Epithelial cell of esophagus (primary cell): ENCODE data around the gene CEP63.
"Not testable (repeated sequence)": the region's sequence is repeated elsewhere in the genome, so short reads cannot be mapped to it uniquely, and the experiment has no call there.

Experiments
- DNase-seq: peaks from one replicate; pipeline ENCODE4 v3.0.0; 2010; ENCODE audit warnings: low read depth
- H3K4me3 ChIP-seq: 2 replicates; pipeline ENCODE4 v1.5.1; 2011; ENCODE audit warnings: mild to moderate bottlenecking, low read length, control low read depth
- TF ChIP-seq, protein P1 (sequence below): IDR thresholded peaks from 2 replicates; pipeline ENCODE4 v1.5.1; 2011; ENCODE audit warnings: low read depth, mild to moderate bottlenecking, low read length, control low read depth, inconsistent platforms; ENCODE audit not compliant: insufficient read depth; ENCODE audit errors: missing control alignments

The CEP63 gene

GRCh38 chr3:134552784-134553183 lies 66.9 kb downstream of the CEP63 start:
- no peak overlapping the region for H3K4me3 ChIP-seq
- TF ChIP-seq, protein P1, sequence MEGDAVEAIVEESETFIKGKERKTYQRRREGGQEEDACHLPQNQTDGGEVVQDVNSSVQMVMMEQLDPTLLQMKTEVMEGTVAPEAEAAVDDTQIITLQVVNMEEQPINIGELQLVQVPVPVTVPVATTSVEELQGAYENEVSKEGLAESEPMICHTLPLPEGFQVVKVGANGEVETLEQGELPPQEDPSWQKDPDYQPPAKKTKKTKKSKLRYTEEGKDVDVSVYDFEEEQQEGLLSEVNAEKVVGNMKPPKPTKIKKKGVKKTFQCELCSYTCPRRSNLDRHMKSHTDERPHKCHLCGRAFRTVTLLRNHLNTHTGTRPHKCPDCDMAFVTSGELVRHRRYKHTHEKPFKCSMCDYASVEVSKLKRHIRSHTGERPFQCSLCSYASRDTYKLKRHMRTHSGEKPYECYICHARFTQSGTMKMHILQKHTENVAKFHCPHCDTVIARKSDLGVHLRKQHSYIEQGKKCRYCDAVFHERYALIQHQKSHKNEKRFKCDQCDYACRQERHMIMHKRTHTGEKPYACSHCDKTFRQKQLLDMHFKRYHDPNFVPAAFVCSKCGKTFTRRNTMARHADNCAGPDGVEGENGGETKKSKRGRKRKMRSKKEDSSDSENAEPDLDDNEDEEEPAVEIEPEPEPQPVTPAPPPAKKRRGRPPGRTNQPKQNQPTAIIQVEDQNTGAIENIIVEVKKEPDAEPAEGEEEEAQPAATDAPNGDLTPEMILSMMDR: no peak
- DNase-seq: no peak

- H3K4me3 ChIP-seq: no peak overlapping the region
- no peak for DNase-seq
- TF ChIP-seq, protein P1: no peak
These were observed 73.7 kb downstream of the CEP63 start for GRCh38 chr3:134559591-134559990.

DNA sequence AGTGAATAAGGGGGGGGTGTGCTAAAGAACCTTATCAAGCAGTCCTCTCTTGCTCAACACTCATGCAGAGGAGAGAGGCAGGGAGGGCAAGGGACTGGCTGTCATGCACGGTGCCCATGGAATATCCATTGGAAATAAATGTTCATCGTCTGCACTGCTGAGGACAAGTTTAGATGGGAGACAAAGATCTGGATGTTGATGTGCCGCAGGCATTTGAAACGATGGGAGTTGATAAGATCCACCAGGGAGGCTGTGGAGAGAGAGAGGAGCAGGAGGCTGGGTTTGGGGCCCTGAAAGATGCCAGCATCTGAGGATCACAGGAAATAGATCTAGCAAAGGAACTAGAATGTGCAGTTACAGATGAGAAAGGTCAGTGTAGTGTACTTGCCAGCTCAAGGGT lies 76.2 kb downstream of the CEP63 start:
- TF ChIP-seq, protein P1: no peak
- H3K4me3 ChIP-seq: no peak overlapping the region
- DNase-seq: no peak

- TF ChIP-seq, protein P1: no peak
- H3K4me3 ChIP-seq: no peak overlapping the region
- DNase-seq: peak; percentile 83
These were observed 77.7 kb downstream of the CEP63 start for GRCh38 chr3:134563601-134564000.

GRCh38 chr3:134564991-134565390 lies 79.1 kb downstream of the CEP63 start:
- TF ChIP-seq, protein P1: no peak
- DNase-seq: no peak
- H3K4me3 ChIP-seq: no peak overlapping the region

GRCh38 chr3:134567605-134568004 lies 81.7 kb downstream of the CEP63 start:
- H3K4me3 ChIP-seq: no peak overlapping the region
- TF ChIP-seq, protein P1: no peak
- no peak for DNase-seq

DNA sequence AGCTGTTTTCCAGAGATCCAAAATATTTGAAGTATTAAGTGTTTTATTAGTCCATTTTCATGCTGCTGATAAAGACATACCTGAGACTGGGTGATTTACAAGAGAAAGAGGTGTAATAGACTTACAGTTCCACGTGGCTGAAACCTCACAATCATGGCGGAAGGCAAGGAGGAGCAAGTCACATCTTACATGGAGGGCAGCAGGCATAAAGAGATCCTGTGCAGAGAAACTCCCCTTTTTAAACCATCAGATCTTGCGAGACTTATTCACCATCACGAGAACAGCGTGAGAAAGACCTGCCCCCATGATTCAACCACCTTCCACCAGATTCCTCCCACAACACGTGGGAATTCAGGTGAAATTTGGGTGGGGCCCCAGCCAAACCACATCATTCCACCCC lies 82.9 kb downstream of the CEP63 start:
- H3K4me3 ChIP-seq: no peak overlapping the region
- no peak for DNase-seq
- TF ChIP-seq, protein P1: no peak

GRCh38 chr3:134569899-134570298 lies 84.0 kb downstream of the CEP63 start:
- not testable (repeated sequence) for DNase-seq, H3K4me3 ChIP-seq
